AG10803 (cell line): Measurements from ENCODE around the gene RASL10B.

Experiments
- DNase-seq: peaks from one replicate; pipeline ENCODE4 v3.0.0; 2010; ENCODE audit warnings: low read depth
- H3K4me3 ChIP-seq: 2 replicates; pipeline ENCODE4 v1.5.1; 2011; ENCODE audit warnings: mild to moderate bottlenecking, low read length, control low read depth
- TF ChIP-seq, protein P1 (sequence below): conservative IDR thresholded peaks from 2 replicates; pipeline ENCODE4 v1.5.1; 2011; ENCODE audit warnings: mild to moderate bottlenecking, low read length, control low read depth, inconsistent platforms

The RASL10B gene

DNA sequence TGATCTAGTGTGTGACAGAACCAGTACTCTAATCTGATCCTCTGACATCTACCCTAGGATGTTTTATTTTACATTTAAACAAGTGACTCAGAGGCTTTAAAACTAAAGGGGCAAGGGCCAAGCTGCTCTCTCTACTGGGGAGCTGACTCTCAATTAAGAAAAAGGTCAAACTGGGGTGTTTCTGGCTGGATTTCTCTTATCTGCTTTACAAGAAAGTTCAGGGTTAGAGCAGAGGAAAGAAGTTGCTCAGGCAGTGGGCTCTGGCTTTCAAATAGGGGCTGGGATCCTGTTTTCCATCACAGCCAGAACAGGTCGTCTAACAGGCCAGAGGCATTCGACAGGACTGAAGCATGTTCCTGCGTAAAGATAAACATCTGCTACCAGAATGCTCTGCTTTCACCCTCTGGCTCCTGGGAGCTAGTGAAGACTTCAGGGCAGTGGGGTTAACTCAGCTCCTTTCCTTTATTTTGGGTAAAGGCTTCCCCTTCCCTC is 55.5 kb downstream of the RASL10B start:
- DNase-seq: no peak

DNA sequence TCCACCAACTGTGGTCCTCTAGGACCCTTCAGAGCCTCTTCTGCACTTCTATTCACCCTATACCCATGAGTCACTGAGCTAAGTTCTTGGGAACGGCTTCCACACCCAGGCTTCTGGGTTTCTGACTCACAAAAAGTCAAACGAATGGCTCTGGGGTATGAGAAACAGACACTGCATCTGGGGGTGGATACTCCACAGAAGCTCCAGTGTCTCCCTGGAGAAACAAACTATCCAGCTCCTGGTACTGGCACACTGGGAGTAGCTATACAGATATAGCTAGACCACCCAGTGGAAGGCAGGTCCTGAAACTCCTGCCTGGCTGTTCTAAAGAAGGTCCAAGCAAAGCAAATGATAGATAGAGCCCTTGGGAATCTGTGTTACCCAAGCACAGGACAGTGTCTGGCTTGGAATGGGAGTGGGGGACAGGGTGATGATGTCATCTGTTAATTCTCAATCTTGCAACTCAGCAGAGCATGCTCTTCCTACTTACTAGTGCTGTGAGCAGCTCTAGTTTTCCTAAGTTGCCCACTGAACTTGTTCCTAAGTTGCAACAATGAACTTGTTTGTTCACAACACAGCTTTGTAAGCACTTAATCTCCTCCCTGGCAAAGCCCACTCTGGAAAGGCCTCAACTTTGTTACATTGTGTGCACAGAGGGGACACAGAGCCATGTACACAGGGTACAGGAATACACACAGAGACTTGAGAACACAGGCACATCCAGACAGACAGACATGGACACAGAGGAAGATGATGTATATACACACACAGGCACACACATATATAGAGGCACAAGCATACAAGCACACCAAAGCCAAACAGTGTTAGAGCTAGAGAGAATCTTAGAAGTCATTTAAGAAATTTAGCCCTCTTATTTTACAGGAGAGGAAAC is 57.3 kb downstream of the RASL10B start:
- TF ChIP-seq, protein P1, sequence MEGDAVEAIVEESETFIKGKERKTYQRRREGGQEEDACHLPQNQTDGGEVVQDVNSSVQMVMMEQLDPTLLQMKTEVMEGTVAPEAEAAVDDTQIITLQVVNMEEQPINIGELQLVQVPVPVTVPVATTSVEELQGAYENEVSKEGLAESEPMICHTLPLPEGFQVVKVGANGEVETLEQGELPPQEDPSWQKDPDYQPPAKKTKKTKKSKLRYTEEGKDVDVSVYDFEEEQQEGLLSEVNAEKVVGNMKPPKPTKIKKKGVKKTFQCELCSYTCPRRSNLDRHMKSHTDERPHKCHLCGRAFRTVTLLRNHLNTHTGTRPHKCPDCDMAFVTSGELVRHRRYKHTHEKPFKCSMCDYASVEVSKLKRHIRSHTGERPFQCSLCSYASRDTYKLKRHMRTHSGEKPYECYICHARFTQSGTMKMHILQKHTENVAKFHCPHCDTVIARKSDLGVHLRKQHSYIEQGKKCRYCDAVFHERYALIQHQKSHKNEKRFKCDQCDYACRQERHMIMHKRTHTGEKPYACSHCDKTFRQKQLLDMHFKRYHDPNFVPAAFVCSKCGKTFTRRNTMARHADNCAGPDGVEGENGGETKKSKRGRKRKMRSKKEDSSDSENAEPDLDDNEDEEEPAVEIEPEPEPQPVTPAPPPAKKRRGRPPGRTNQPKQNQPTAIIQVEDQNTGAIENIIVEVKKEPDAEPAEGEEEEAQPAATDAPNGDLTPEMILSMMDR: no peak
- peak; percentile 80 for DNase-seq
- H3K4me3 ChIP-seq: no peak overlapping the region

More for the DNA sequence above, 55.5 kb downstream of the RASL10B start:
- TF ChIP-seq, protein P1: no peak
- no peak overlapping the region for H3K4me3 ChIP-seq

DNA sequence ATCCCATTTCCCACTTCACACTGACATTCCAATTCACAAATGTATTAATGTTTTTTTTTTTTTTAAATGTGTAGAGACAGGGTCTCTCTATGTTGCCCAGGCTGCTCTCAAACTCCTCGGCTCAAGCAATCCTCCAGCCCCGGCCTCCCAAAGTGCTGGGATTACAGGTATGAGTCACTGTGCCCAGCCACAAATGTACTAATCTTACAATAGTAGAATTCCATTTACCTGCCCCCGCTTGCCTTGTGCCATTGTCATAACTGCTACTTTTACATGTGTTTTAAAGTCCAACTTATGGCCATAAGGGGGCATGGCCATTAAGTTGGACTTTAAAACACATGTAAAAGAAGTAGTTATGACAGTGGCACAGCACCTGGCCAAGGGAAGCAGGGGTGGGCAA is 59.4 kb downstream of the RASL10B start:
- TF ChIP-seq, protein P1: no peak
- no peak overlapping the region for H3K4me3 ChIP-seq
- DNase-seq: no peak

DNA sequence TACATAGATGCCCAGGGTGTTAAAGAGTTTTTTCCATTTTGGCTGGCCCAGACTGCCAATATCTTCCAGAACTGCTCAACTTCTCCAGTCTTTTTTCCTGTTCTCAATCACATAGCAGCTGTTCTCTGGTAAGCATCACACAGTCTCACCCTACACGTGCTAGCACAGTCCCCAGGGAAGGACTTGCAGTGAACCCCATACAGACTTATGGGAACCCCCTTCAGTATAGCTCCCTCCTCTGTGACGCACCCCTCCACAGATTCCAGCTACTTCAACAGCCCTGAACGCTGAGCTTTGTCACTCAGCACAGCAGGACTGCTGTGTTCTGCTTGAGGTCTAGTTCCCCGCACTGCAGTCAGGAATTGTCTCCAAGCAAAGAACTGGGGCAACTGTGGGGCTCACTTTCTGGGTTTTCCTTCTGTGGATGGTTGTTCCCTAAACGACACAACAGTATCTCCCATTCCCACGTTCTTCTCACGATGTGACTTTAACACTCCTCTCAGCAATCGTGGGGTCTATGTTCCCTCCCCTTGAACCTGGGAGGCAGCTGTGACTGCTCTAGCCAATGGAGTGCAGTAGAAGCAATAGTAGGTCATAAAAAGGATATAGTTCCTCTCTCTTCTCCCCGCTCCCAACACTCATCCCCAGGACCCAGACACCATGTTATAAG is 60.4 kb downstream of the RASL10B start:
- TF ChIP-seq, protein P1: no peak
- no peak for DNase-seq

More for the DNA sequence above, 60.4 kb downstream of the RASL10B start:
- no peak overlapping the region for H3K4me3 ChIP-seq
